Measurements from ENCODE around the gene WNT3. TPM values are rescaled to one million over a fixed set of nuclear protein-coding genes. Genes with fewer than 3 reads are reported as not detected.
A peak's percentile ranks its signal among the peaks of the same experiment; 100 is the strongest.

WNT3 gene
- total and polyA plus RNA-seq, 7 experiments from 2014 or later = 0.07 to 0.24 TPM; not detected in 5

DNA sequence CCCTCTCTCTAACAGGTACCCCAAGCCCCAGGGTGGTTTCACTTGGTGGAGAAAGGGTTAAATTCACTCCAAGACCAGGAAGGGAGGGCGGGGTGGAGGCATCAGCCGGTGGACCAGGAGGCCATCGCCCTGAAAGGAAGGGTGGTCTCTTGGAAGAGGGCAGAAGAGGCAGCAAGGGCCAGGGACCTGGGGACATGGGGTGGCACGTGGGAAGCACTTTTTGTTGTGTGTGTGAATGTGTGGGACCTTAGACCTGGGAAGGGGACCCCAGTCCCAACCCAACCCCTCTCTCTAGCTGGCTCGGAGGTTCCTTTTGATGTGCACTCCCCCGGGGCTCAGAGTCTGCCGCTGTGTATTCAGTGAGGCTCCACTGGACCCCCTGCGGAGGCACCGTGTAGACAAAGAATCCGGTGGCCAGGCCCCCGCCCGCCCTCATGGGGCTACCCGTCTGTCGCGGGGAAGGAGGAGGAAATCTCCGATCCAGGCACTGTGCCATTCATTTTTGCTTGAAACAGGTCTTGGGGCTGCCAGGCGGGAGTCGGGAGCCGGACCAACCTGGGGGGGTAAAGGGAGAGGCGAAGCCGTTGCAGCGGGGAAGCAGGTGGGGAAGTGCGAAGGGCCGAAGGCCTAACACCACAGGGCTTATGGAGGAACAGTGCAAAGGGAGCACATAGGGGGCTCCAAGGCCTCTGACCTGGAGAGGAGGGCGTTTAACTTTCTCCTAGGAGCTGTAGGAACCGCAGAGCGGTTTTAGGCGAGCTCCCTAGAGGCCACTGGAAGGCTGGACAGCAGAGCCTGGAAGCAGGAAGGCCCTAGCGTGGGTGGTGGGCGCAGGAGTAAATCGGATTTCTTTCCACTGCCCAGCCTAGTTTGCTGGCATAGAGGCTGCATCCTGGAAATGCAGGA, 3.2 kb upstream of the WNT3 start:
- DNase-seq (no peak), ATAC-seq (no peak)
- Mint-ChIP-seq H3K27ac (no peak overlapping the region), H3K9me3 (no peaks in the 10 kb centered on the region), H3K4me3 (peak overlapping the region in 1 of 10 donors; percentile 27), H3K27me3 (peaks cover 30 to 72% (median 58%) of the 10 kb centered on the region in 5 donors), H3K4me1 (peaks cover 6 to 29% (median 17%) of the 10 kb centered on the region in 7 donors), H3K36me3 (no peaks in the 10 kb centered on the region)
- intact Hi-C loops (cut with micrococcal nuclease) = no loop called here
- Histone ChIP-seq H3K4me1 (ENCODE audit: control insufficient read depth in 2 of 2, insufficient read depth in 2 of 2, low read length in 2 of 2) (peaks cover 13 to 16% of the 10 kb centered on the region in 2 donors), H3K27ac (ENCODE audit: low read depth, low read length) (no peak overlapping the region), H3K4me3 (ENCODE audit: low read length) (no peak overlapping the region), H3K9me3 (ENCODE audit: control insufficient read depth in 2 of 3, low read length in 3 of 3) (no peaks in the 10 kb centered on the region), H3K27me3 (ENCODE audit: control insufficient read depth in 2 of 2, insufficient read depth in 2 of 2, low read length in 2 of 2) (peaks cover 10 to 26% of the 10 kb centered on the region in 2 donors), H3K36me3 (ENCODE audit: control insufficient read depth in 2 of 3, insufficient read depth in 3 of 3, low read length in 3 of 3) (no peaks in the 10 kb centered on the region)
- CTCF ChIA-PET = no interaction called here
- POLR2A ChIA-PET = interaction anchor here (0.6 kb wide), 1 partner anchor 21 kb away, joined by 3 read pairs; no protein-coding TSS in a partner anchor

DNA sequence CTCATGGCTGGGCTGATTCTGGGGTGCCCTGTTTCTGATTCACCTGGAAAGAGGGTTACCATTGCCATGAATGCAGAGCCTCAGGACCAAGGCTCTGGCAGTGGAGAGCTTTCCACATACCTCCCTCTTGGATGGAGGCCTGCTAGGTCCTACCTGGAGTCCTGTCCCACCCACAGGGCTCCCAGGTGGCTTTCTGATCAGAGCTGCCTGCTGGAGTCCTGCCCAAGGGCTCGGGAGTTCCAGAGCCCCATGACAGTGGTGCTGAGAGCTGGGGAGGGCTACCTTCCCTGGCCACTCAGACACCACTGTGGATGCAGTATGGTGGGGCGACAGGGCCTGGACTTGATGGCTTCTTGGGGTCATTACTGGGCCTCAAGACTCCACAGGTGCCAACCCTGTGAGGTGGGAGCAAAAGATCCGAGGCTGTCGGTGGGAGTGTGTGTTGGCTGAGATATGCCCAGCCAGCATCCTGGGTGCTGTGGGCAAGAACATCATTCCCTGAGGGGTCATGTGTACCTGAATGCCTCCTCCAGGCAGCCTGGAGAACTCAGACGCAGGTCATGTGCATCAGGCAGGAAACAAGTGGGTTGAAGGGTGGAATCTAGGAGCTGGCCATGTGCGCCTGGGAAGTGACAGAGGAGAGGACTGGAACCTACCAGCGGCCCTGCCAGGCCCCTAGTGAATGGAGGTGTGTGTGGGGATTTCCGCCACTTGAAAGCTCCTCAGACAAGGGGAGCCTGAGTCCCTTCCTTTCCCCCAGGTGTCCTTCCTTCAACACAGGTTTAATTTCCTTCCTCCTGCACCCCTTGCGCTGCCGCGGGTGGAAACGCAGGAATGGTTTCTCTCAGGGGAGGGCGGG, 2.3 kb upstream of the WNT3 start:
- Histone ChIP-seq H3K4me1 (ENCODE audit: control insufficient read depth in 2 of 2, insufficient read depth in 2 of 2, low read length in 2 of 2) (peaks cover 13 to 16% of the 10 kb centered on the region in 2 donors), H3K27ac (ENCODE audit: low read depth, low read length) (no peak overlapping the region), H3K9me3 (ENCODE audit: control insufficient read depth in 2 of 3, low read length in 3 of 3) (no peaks in the 10 kb centered on the region), H3K36me3 (ENCODE audit: control insufficient read depth in 2 of 3, insufficient read depth in 3 of 3, low read length in 3 of 3) (no peaks in the 10 kb centered on the region), H3K27me3 (ENCODE audit: control insufficient read depth in 2 of 2, insufficient read depth in 2 of 2, low read length in 2 of 2) (peaks cover 16 to 35% of the 10 kb centered on the region in 2 donors), H3K4me3 (ENCODE audit: low read length) (no peak overlapping the region)
- Mint-ChIP-seq H3K9me3 (peaks cover 0 to 2% (median 0%) of the 10 kb centered on the region in 11 donors), H3K4me1 (peaks cover 6 to 29% (median 17%) of the 10 kb centered on the region in 7 donors), H3K36me3 (peaks cover 0 to 6% (median 0%) of the 10 kb centered on the region in 5 donors), H3K27ac (no peak overlapping the region), H3K27me3 (peaks cover 39 to 81% (median 67%) of the 10 kb centered on the region in 5 donors), H3K4me3 (peak overlapping the region; percentile 12 to 80 (median 60))
- ChIA-PET CTCF (no interaction called here), POLR2A (interaction anchor here (0.6 kb wide), 1 partner anchor 22 kb away, joined by 3 read pairs; no protein-coding TSS in a partner anchor)
- intact Hi-C loops (cut with micrococcal nuclease) = no loop called here
- no peak for DNase-seq
- no peak for ATAC-seq

DNA sequence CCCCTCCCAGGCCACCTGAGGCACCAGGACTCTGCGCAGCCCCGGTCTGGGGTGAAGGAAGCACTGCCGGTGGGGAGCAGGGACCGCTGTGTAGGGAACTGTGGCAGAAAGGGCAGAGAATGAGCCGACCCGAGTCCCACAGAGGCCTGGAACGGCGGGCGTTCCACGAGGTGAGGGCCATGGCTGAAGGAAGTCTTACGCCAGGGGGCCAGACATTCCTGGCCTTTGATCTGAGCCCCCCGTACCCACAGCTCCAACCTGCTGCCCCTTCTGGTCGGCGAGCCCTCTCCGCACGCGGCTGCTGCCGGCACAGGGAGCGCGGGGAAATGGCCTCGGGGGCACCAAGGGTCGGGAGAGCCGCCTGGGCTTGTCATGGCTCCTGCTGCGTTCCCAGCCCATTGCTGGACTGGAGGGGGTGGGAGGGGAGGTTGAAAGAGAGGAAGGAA, 1.4 kb upstream of the WNT3 start:
- H3K9me3 ChIP-seq (ENCODE audit: control insufficient read depth in 2 of 3, low read length in 3 of 3) = no peaks in the 10 kb centered on the region
- peaks cover 0 to 2% (median 0%) of the 10 kb centered on the region in 11 donors for H3K9me3 Mint-ChIP-seq
- H3K4me1 Mint-ChIP-seq = peaks cover 6 to 29% (median 17%) of the 10 kb centered on the region in 7 donors
- no peak overlapping the region for H3K27ac Mint-ChIP-seq
- peaks cover 16 to 43% of the 10 kb centered on the region in 2 donors for H3K27me3 ChIP-seq (ENCODE audit: control insufficient read depth in 2 of 2, insufficient read depth in 2 of 2, low read length in 2 of 2)
- H3K4me3 Mint-ChIP-seq = peak overlapping the region in 9 of 10 donors; percentile 25 to 82 (median 67)
- peaks cover 44 to 86% (median 71%) of the 10 kb centered on the region in 5 donors for H3K27me3 Mint-ChIP-seq
- no peak for DNase-seq
- H3K36me3 Mint-ChIP-seq = peaks cover 0 to 6% (median 0%) of the 10 kb centered on the region in 5 donors
- no peaks in the 10 kb centered on the region for H3K36me3 ChIP-seq (ENCODE audit: control insufficient read depth in 2 of 3, insufficient read depth in 3 of 3, low read length in 3 of 3)
- no peak for ATAC-seq
- no peak overlapping the region for H3K4me3 ChIP-seq (ENCODE audit: low read length)
- peaks cover 13 to 16% of the 10 kb centered on the region in 2 donors for H3K4me1 ChIP-seq (ENCODE audit: control insufficient read depth in 2 of 2, insufficient read depth in 2 of 2, low read length in 2 of 2)
- intact Hi-C loops (cut with micrococcal nuclease) = no loop called here
- no peak overlapping the region for H3K27ac ChIP-seq (ENCODE audit: low read depth, low read length)
- POLR2A ChIA-PET = no interaction called here
- CTCF ChIA-PET = no interaction called here

DNA sequence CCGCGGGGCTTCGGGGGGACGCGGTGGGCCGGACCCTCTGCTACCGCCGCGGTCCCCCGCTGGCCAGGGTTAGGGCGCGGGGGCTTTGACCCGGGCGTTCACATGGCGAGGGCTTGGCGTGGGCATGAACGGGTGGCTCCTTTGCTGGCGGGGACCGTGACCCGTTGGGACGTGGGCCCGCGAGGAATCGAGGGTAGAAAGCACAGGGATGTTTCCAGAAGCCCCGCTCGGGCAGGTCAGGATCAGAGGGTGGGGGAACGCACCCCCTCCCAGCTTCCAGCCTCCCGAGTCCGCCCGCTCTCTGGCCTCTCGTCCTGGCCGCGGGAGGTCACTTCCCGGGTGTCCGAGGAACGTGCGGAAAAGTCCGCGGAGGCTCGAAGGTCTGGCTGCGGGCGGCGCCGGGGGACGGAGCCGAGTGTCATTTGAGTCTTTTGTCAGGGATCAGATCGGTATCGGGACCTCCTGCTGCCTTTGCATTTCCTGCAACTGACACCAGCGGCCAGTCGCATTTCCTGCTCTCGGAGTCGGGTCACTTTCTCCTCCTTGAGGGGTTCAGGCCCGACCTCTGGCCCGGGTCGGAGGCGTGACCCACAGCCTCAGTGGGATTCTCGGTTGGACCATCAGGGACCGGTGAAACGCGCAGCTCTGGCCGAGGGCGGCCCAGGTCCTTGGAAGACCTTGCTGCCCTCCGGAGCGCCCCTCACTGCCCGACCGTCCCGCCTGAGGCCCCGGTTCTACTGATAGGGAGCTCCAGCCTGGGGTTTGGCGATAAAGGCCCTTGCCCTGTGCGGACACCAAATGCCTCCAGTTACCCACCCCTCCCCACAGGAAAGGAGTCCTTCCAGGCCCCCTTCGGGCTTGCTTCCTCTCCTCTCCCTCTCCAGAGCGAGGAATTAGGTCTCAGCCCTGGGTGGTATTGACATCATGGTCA, 702 bp upstream of the WNT3 start:
- CTCF ChIA-PET = no interaction called here
- peak in 1 of 9 donors; percentile 10 for DNase-seq

DNA sequence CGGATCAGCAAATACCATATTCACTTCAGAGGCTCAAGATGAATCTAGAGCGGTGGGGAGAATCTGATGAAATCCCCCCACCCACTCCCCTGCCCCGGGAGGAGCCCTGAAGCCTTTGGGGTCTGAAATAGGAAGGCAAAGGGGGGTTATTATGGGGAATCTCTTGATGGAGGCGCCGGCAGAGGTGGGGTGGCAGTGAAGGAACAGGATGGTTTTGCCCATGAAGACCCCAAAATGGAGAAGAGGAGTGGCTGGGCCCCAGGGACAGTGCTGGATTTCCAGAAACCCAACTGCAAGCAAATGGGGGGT, 637 bp downstream of the WNT3 start:
- Mint-ChIP-seq H3K4me3 (peak overlapping the region in 9 of 10 donors; percentile 5 to 80 (median 73)), H3K36me3 (peaks cover 0 to 6% (median 0%) of the 10 kb centered on the region in 5 donors), H3K27me3 (peaks cover 63 to 93% (median 80%) of the 10 kb centered on the region in 5 donors), H3K9me3 (peaks cover 0 to 2% (median 0%) of the 10 kb centered on the region in 11 donors), H3K4me1 (peaks cover 6 to 29% (median 17%) of the 10 kb centered on the region in 7 donors), H3K27ac (no peak overlapping the region)
- Histone ChIP-seq H3K27me3 (ENCODE audit: control insufficient read depth in 2 of 2, insufficient read depth in 2 of 2, low read length in 2 of 2) (peaks cover 16 to 49% of the 10 kb centered on the region in 2 donors), H3K27ac (ENCODE audit: low read depth, low read length) (no peak overlapping the region), H3K9me3 (ENCODE audit: control insufficient read depth in 2 of 3, low read length in 3 of 3) (no peaks in the 10 kb centered on the region), H3K4me3 (ENCODE audit: low read length) (no peak overlapping the region), H3K36me3 (ENCODE audit: control insufficient read depth in 2 of 3, insufficient read depth in 3 of 3, low read length in 3 of 3) (no peaks in the 10 kb centered on the region), H3K4me1 (ENCODE audit: control insufficient read depth in 2 of 2, insufficient read depth in 2 of 2, low read length in 2 of 2) (peaks cover 13 to 16% of the 10 kb centered on the region in 2 donors)
- CTCF ChIA-PET = no interaction called here
- POLR2A ChIA-PET = no interaction called here
- ATAC-seq = no peak
- intact Hi-C loops (cut with micrococcal nuclease) = no loop called here
- DNase-seq = no peak

More for the DNA sequence above, 702 bp upstream of the WNT3 start:
- H3K27ac ChIP-seq (ENCODE audit: low read depth, low read length) = no peak overlapping the region
- H3K9me3 Mint-ChIP-seq = peaks cover 0 to 2% (median 0%) of the 10 kb centered on the region in 11 donors
- intact Hi-C loops (cut with micrococcal nuclease) = no loop called here
- peaks cover 13 to 16% of the 10 kb centered on the region in 2 donors for H3K4me1 ChIP-seq (ENCODE audit: control insufficient read depth in 2 of 2, insufficient read depth in 2 of 2, low read length in 2 of 2)
- peak; percentile 14 for ATAC-seq
- peak overlapping the region; percentile 55 to 82 (median 73) for H3K4me3 Mint-ChIP-seq
- H3K27ac Mint-ChIP-seq = no peak overlapping the region
- peaks cover 6 to 29% (median 17%) of the 10 kb centered on the region in 7 donors for H3K4me1 Mint-ChIP-seq
- H3K4me3 ChIP-seq (ENCODE audit: low read length) = peak overlapping the region; percentile 43
- POLR2A ChIA-PET = no interaction called here
- no peaks in the 10 kb centered on the region for H3K36me3 ChIP-seq (ENCODE audit: control insufficient read depth in 2 of 3, insufficient read depth in 3 of 3, low read length in 3 of 3)
- H3K9me3 ChIP-seq (ENCODE audit: control insufficient read depth in 2 of 3, low read length in 3 of 3) = no peaks in the 10 kb centered on the region
- H3K36me3 Mint-ChIP-seq = peaks cover 0 to 6% (median 0%) of the 10 kb centered on the region in 5 donors
- H3K27me3 Mint-ChIP-seq = peaks cover 50 to 85% (median 70%) of the 10 kb centered on the region in 5 donors
- H3K27me3 ChIP-seq (ENCODE audit: control insufficient read depth in 2 of 2, insufficient read depth in 2 of 2, low read length in 2 of 2) = peaks cover 16 to 49% of the 10 kb centered on the region in 2 donors

All from naive thymus-derived CD4-positive, alpha-beta T cell (primary cell).